Fibroblast of lung (primary cell): ENCODE results near the gene RNF152. TPM values are rescaled to one million over a fixed set of nuclear protein-coding genes. Genes with fewer than 3 reads are reported as not detected.

Source experiments
- DNase-seq, 2 donors: peaks; one replicate each; pipeline versions ENCODE4 v3.0.0 to v3.0.0-alpha.2; 2010; ENCODE audit warnings: low read depth in 2 of 2
- H2AFZ ChIP-seq: 2 replicates; pipeline ENCODE4 v1.5.1; 2012; ENCODE audit warnings: low read length, control low read depth, inconsistent platforms
- H3K27ac ChIP-seq: 2 replicates; pipeline ENCODE4 v1.5.1; 2011; ENCODE audit warnings: low read length, control low read depth; ENCODE audit not compliant: insufficient read depth
- H3K27me3 ChIP-seq: 2 replicates; pipeline ENCODE4 v1.5.1; 2011; ENCODE audit warnings: mild to moderate bottlenecking, low read length; ENCODE audit not compliant: control insufficient read depth, insufficient read depth
- H3K36me3 ChIP-seq: 2 replicates; pipeline ENCODE4 v1.5.1; 2011; ENCODE audit warnings: low read length; ENCODE audit not compliant: control insufficient read depth, insufficient read depth
- H3K4me1 ChIP-seq: 2 replicates; pipeline ENCODE4 v1.5.1; 2011; ENCODE audit warnings: low read length; ENCODE audit not compliant: control insufficient read depth, insufficient read depth; ENCODE audit errors: extremely low read depth
- H3K4me2 ChIP-seq: 2 replicates; pipeline ENCODE4 v1.5.1; 2011; ENCODE audit warnings: low read length, control low read depth; ENCODE audit not compliant: insufficient read depth; ENCODE audit errors: extremely low read depth
- H3K4me3 ChIP-seq, 4 experiments: fragments of 200-600 bp in 1 of 4; sonication (generic) in 1 of 4; replicated peaks in 1 of 4; 2 replicates each; pipeline ENCODE4 v1.5.1; 2011 to 2016; ENCODE audit warnings: low read length in 4 of 4, low read depth in 3 of 4, mild to moderate bottlenecking in 3 of 4, control low read depth in 2 of 4, inconsistent platforms in 1 of 4, mixed read lengths in 1 of 4; ENCODE audit not compliant: insufficient read depth in 1 of 4; ENCODE audit errors: control extremely low read depth in 1 of 4
- H3K79me2 ChIP-seq: 2 replicates; pipeline ENCODE4 v1.5.1; 2012; ENCODE audit warnings: mild to moderate bottlenecking, low read length, inconsistent platforms; ENCODE audit not compliant: control insufficient read depth, insufficient read depth
- H3K9ac ChIP-seq: 2 replicates; pipeline ENCODE4 v1.5.1; 2011; ENCODE audit warnings: mild to moderate bottlenecking, low read length, control low read depth; ENCODE audit not compliant: insufficient read depth
- H3K9me3 ChIP-seq: 2 replicates; pipeline ENCODE4 v1.5.1; 2012; ENCODE audit warnings: low read depth, low read length; ENCODE audit not compliant: control insufficient read depth, insufficient read depth
- H4K20me1 ChIP-seq: 2 replicates; pipeline ENCODE4 v1.5.1; 2011; ENCODE audit warnings: low read length; ENCODE audit not compliant: control insufficient read depth, insufficient read depth; ENCODE audit errors: extremely low read depth
- CTCF ChIP-seq, 2 donors: IDR thresholded peaks in 1 of 2; conservative IDR thresholded peaks in 1 of 2; 1 replicate in 1 of 2; 2 replicates in 1 of 2; pipeline ENCODE4 v1.5.1; 2011 to 2012; ENCODE audit warnings: low read length in 2 of 2, control low read depth in 1 of 2, inconsistent platforms in 1 of 2, low read depth in 1 of 2, mild to moderate bottlenecking in 1 of 2
- EZH2 ChIP-seq: IDR thresholded peaks from 2 replicates; pipeline ENCODE4 v1.5.1; 2012; ENCODE audit warnings: low read length, control low read depth, mild to moderate bottlenecking; ENCODE audit errors: missing control alignments
- polyA plus RNA-seq, 2 donors: library from polyadenylated mRNA; depleted of rRNA in 1 of 2; stranded (reverse) in 1 of 2; unstranded in 1 of 2; fragments of >200 nt; gene quantifications; 2 replicates each; pipeline ENCODE4 v1.2.1, GENCODE V29; 2011 to 2012; ENCODE audit warnings: missing spikeins in 1 of 2
- total RNA-seq: library from RNA; depleted of rRNA; stranded (reverse); fragments of >200 nt; gene quantifications from 2 replicates; pipeline ENCODE4 v1.2.1, GENCODE V29; 2014

Gene RNF152
- total and polyA plus RNA-seq, 2 donors (not counting 1 experiment from before 2014, with no cell fraction given) = 20.0 to 24.4 TPM

- no peaks in the 10 kb centered on the region for H3K27me3 ChIP-seq
- peaks cover 64% of the 10 kb centered on the region for H3K79me2 ChIP-seq
- H3K9ac ChIP-seq = no peak overlapping the region
- H3K4me2 ChIP-seq = no peak overlapping the region
- H3K4me3 ChIP-seq = no peak overlapping the region
- H2AFZ ChIP-seq = no peak overlapping the region
- no peaks in the 10 kb centered on the region for H3K9me3 ChIP-seq
- H3K4me1 ChIP-seq = peaks cover 26% of the 10 kb centered on the region
- no peaks in the 10 kb centered on the region for H4K20me1 ChIP-seq
- no peak for DNase-seq
- H3K27ac ChIP-seq = peak overlapping the region; percentile 31
- no peak for TF ChIP-seq CTCF (conservative IDR thresholded peaks at IDR 0.05 in 1 of 2, IDR thresholded peaks at IDR 0.05 in 1 of 2; ENCODE audit: low read depth in 1 of 2, low read length in 2 of 2)
- TF ChIP-seq EZH2 = no peak
- peaks cover 3% of the 10 kb centered on the region for H3K36me3 ChIP-seq
Measured at GRCh38 chr18:61859113-61859512, 33.7 kb downstream of the RNF152 start.

DNA sequence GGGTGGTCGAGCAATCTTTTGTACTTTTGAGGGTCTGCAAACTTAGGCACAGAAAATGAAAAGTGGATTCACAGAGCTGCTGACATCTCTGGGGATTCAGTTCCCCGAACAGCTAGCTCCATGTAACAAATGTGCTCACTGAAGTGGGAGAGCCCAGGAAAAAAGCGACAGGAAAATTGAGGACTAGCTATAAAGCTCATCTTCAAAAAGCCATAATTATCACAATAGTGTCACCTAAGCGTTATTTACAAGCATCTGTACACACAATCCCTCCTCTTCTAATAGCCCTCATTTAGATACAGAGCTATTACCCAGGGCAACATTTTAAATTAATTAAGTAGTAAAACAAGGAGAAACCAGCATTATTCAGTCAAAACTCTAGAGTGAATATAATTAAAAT lies 36.1 kb downstream of the RNF152 start:
- H3K4me1 ChIP-seq = peaks cover 30% of the 10 kb centered on the region
- TF ChIP-seq EZH2 = no peak
- TF ChIP-seq CTCF (conservative IDR thresholded peaks at IDR 0.05 in 1 of 2, IDR thresholded peaks at IDR 0.05 in 1 of 2; ENCODE audit: low read depth in 1 of 2, low read length in 2 of 2) = no peak
- no peaks in the 10 kb centered on the region for H3K27me3 ChIP-seq
- peaks cover 3% of the 10 kb centered on the region for H3K36me3 ChIP-seq
- no peaks in the 10 kb centered on the region for H4K20me1 ChIP-seq
- H3K9ac ChIP-seq = no peak overlapping the region
- no peak overlapping the region for H3K27ac ChIP-seq
- H2AFZ ChIP-seq = no peak overlapping the region
- no peak overlapping the region for H3K4me3 ChIP-seq
- peaks cover 55% of the 10 kb centered on the region for H3K79me2 ChIP-seq
- H3K9me3 ChIP-seq = no peaks in the 10 kb centered on the region
- H3K4me2 ChIP-seq = no peak overlapping the region
- no peak for DNase-seq

- Histone ChIP-seq H4K20me1 (no peaks in the 10 kb centered on the region), H3K4me3 (no peak overlapping the region), H3K4me1 (peaks cover 34% of the 10 kb centered on the region), H3K4me2 (no peak overlapping the region), H3K36me3 (peaks cover 3% of the 10 kb centered on the region), H3K79me2 (peaks cover 54% of the 10 kb centered on the region), H2AFZ (no peak overlapping the region), H3K27me3 (no peaks in the 10 kb centered on the region), H3K9me3 (no peaks in the 10 kb centered on the region), H3K9ac (no peak overlapping the region), H3K27ac (no peak overlapping the region)
- no peak for DNase-seq
- TF ChIP-seq EZH2 = no peak
- no peak for TF ChIP-seq CTCF (conservative IDR thresholded peaks at IDR 0.05 in 1 of 2, IDR thresholded peaks at IDR 0.05 in 1 of 2; ENCODE audit: low read depth in 1 of 2, low read length in 2 of 2)
Measured at GRCh38 chr18:61855449-61856378, 37.1 kb downstream of the RNF152 start.
